CD4-positive, alpha-beta T cell treated with Interleukin-21 for 1 hour (primary cell): ENCODE results near the gene SYNPO2L.
"Not testable (repeated sequence)": the region's sequence is repeated elsewhere in the genome, so short reads cannot be mapped to it uniquely, and the experiment has no call there.

Experiments
- DNase-seq: peaks from one replicate; pipeline ENCODE4 v3.0.0-alpha.2; 2020

SYNPO2L gene

DNA sequence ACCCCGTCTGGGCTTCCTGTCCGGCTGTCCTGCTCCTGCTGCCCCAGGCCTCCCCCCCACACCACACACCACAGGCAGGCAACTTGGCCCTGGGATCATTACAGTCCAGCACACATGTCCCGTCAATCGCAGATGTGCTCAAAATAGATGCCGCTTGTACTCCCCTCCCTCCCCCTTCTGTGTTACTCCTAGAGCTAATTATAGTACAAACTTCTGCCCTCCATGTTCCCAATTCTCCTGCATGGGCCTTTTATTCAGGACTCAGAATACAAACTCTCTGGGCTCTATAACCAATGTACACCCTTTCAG is at the start of gene SYNPO2L:
Gene SYNPO2L, minus strand, starts transcription at position 40 of the 309 bp plus-strand sequence. CDS start 107 bp downstream, outside the sequence.
- no peak for DNase-seq

DNA sequence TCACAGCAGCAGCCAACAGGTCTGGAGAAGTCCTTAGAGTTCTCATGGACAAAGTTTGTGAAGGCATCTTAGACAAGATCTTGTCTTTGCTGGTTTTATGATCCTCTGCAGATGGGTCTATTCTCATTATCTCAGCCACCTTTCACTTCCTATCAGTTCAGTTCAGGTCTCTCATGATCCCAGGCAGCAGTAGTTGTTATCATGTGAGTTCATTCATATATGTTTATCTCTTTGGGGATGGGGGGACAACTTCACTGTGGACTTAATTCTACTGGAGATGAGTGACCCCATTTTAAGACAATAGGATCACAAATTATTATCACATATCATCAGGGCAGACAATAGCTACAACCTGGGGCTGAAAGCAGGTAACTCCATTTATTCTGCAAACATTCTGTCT is 48.1 kb upstream of the SYNPO2L start:
- not testable (repeated sequence) for DNase-seq

- DNase-seq, result not testable (repeated sequence)
Observed at GRCh38 chr10:73698819-73699218, 43.0 kb upstream of the SYNPO2L start.

DNA sequence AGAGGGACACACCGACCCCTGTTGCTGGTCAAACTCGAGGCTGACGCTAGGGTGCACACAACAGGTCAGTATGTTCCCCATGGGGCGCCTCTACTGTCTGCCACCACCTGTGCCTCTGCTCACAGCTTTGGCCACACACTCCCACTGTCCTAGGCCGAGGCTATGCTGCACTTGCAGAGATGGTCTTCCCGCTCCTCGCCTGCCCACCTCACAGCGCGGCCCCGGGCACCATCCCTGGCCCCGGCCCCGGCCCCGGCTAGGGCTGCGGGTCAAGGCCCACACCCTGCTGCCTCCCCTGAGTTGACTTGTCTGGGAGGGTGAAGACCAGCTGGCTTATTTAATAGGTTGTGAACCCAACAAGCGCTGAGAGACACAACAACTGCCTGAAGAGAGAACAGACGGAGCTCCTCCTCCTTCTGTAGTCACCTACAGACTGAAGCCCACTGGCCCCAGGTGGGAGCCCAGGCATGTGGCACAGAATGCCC is 41.9 kb upstream of the SYNPO2L start, which contains the start of gene AGAP5:
Gene AGAP5, minus strand, starts transcription at position 435 of the 485 bp plus-strand sequence. Its CDS starts 354 bp downstream, at position 81.
- DNase-seq, result not testable (repeated sequence)

- DNase-seq, result not testable (repeated sequence)
Observed at GRCh38 chr10:73695302-73695701, 39.5 kb upstream of the SYNPO2L start.

- not testable (repeated sequence) for DNase-seq
Observed at GRCh38 chr10:73690755-73691154, 34.9 kb upstream of the SYNPO2L start.

- DNase-seq, result not testable (repeated sequence)
Observed at GRCh38 chr10:73689596-73689995, 33.8 kb upstream of the SYNPO2L start.

DNA sequence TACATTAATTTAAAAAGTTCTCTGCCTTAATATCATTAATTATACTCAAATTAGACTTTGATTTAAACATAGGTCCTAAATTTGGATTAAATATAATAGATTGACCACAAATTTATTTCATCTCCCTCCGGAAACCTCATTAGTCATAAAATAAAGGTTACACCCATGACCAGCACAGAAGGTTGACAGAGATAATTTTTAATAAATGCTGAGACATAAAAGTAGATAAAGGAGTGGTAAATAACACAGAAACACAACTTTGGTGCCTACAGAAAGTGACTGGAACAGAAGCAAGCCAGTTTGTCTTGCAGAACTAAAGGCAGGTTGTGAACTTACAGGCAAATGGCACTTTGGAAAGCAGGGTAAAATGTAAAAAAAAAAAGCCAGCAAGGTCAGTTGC is 31.8 kb upstream of the SYNPO2L start:
- not testable (repeated sequence) for DNase-seq

GRCh38 chr10:73674546-73674945 is 18.7 kb upstream of the SYNPO2L start:
- not testable (repeated sequence) for DNase-seq

- DNase-seq, result not testable (repeated sequence)
Observed at GRCh38 chr10:73668378-73668777, 12.5 kb upstream of the SYNPO2L start.

DNA sequence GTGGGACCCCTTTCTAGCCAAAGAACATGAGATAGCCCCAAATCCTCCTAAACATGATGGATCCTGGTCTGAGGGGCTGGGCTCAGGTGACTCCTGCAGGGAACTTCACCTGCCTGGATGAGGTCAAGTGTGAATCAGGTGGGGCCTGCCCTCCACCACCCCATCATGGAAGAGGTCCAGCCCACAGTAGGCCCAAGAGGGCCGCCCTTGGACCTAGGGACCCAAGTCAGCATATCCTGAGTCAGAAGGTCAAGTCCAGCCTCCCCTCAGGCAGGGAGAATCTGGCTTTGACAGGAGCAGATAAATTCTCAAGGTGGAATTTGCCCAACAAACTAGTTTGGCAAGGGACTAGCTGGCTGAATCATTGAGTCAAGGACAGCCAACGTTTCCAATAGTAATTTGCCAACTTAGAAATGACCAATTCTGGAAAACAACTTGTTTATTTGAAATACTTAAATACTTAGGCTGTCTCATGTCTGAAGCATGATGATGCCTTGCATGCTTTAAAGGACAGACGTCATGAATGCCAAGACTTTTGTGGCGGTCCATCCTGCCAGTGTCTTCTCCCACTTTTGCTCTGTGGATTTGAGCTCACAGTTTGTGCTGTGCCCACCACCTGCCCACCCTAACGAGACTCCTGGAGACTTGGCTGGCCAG is 10.5 kb upstream of the SYNPO2L start:
- DNase-seq, result not testable (repeated sequence)

DNA sequence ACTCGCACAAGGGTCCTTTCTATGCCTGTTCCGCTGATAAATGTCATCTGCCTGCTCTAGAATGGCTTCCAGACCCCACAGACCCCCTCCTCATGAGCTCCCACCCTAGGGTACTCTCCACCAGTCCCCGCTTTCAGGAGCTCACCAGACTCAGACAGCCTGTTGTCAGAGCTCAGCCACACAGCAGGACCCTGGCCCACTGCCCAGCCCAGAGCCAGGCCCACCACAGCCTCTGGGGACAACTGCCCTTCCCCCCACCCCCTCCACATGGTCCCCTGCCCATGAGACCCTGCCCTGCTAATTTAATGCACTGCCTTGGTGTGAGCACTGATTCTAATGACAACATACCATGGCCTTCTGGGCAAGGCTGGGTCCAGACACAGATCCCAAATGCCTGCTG is 9.8 kb upstream of the SYNPO2L start:
- DNase-seq, result not testable (repeated sequence)

DNA sequence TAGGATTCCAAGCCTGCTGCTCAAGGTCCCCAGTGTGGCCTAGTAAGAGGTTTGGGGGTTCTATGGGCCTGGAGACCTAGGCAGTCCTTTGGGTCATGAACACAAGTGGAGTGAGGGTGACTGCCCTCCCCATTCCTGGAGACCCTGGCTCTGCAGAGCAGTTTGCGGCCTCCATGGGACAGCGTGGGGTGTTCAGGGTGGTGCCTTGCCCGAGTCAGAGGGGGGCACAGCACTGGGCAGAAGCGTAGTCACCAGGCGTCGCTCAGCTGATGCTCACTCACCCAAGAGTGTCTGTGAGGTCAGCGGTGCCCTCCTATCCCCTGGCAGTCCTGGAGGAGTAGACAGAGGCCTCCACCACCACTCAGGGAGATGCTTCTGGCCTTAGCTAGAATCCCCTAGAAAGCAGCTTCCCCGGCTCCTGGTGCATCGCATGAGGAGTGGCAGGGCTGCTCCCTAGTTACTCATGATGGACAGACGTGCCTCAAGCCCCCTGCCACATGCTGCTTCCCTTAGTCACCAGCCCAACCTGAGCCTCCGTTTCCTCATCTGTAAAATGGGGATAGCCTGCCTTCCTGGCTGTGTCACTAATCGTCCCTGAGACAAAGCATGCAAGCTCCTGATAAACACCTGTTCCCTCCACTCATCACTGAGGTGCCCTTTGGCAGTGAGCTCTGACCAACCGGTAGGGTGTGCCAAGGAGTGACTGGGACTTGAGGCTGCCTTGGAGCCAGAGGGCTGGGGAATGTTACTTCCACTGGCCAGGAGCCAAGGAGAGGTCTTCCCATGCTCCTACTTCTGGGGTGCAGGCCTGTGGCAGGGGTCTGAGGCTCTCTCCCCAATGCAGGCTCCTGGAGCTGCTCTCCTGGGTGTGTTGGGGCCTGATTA is 8.6 kb upstream of the SYNPO2L start:
- DNase-seq, result not testable (repeated sequence)

DNA sequence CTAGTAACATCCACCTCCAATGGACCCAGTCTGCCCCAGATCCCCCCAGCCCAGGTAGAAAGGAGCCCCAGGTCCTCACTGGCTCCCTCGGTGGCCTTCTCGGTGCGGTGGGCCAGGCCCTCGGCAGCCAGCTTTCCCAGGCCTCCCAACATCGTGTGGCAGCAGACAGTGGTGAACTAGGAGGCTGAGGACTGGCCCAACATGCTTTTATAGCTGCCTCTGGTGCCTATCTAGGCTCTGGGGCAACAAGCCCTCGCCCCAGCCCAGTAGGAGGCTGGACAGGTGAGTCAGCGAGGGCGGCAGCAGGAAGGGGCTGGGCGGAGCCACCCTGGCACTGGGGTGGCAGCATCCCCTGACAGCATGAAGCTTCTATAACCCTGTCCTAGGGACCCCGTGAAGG is 7.8 kb upstream of the SYNPO2L start:
- DNase-seq, result not testable (repeated sequence)

DNA sequence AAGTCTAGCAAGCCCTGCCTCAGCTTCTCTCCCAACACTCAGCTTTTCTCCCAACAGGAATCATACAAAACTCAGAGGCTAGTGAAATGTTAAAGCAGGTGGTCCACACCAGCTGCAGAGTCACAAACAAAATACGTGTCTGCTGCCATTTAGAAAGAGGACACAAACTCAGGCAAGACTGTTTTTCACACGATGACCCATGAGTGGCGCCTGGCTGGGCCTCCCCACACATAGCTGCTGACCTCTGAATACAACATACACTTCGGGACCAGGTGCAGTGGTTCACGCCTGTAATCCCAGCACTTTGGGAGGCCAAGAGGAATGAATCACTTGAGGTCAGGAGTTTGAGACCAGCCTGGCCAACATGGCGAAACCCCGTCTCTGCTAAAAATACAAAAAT is 6.9 kb upstream of the SYNPO2L start:
- DNase-seq, result not testable (repeated sequence)

DNA sequence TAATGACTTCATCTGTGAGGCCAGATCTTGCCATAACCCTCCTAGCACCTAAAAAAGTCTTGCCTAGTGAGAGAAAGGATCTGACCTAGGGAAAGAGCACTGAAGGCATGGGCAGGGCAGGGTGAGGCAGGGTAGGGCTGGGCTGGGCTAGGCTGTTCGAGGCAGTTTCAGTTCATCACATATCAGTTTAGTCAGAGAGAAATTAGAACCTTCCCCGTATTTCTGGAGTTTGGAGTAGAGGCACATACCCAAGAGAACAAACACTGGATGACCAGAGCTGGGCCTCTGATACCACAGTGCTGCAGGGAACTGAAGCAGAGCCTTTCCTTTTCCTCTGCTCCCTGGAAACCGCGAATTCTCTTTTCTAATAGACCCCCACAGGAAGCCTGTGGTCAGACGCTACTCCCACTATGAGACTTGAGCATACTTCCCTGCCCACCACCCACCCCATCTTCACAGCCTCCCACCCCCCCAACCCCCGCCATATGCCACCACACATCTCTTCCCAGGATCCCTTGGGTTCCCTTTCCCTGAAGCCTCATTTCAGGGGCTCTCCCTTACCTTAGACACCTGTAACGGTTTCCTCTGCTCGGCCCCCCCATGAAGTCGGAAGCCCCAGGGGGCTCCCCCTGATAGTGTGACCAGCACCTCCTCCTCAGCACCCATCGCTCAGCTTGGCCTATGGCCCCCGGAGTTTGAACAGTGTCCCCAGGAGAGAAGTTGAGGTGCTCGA is 406 bp downstream of the SYNPO2L start:
- DNase-seq, result no peak

GRCh38 chr10:73653701-73654100 is 2.1 kb downstream of the SYNPO2L start:
- no peak for DNase-seq

DNA sequence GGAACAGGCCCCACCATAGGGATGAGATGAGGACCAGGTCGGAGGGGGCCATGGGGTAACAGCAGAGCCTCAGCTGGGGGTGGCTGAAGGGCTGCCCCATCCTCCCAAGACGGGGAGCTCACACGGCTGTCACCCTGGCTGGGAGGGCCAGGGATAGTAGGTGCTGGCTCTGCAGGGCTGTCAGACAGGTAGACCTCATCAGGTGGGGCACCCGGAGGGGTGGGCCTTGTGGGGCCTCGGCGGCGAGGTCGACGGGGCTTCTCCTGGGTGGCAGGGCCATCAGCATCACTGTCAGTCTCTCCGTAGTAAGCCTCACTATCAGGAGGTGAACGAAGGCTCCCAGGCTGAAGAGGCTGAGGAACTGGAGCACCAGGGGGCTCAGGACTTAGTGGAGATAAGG is 2.6 kb downstream of the SYNPO2L start:
- no peak for DNase-seq

- no peak for DNase-seq
Observed at GRCh38 chr10:73650537-73651331, 5.1 kb downstream of the SYNPO2L start.

- DNase-seq, result no peak
Observed at GRCh38 chr10:73649876-73650536, 5.8 kb downstream of the SYNPO2L start.

DNA sequence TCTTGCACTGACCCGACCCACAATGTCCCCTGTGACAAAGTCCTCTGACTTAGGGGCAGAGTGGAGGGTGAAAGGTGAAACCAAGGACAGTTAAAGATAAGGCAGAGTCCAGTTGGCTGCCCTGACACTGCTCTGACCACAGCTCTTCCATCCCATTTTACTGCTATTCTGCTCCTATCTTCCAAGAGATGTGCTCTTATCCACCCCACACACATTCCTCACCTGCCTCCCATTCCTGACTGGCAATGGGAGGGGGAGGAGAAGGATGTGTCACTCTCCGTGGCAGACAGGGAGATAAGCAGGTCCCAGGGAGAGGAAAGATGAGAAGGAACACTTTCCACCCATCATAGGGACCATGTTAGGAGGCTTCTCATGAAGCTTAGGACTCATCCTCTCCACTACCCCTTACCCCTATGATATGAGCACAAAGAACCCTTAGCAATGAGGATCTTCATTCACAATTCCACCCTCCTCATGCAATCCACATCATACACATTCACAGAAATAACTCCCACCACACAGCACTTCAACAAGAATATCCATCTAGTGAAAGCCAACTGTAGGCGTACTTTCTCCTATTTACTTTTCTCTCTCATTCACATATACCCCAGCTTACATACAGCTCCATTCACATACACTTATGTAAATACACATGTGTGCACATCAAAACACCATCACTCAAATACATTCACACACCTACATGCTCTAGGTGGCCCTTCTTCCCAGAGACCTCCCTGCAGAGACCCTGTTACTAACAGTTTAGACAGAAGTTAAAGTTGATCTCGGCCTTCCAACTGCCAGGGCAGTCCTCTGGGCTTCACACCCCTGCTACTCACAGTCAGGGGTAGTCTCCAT is 6.6 kb downstream of the SYNPO2L start:
- no peak for DNase-seq
